Bladder microvascular endothelial cell (primary cell): ENCODE data around the gene RNF168. TPM values are rescaled to one million over a fixed set of nuclear protein-coding genes. Genes with fewer than 3 reads are reported as not detected.

Experiments
- total RNA-seq: library from RNA; depleted of rRNA; stranded (reverse); fragments of >200 nt; gene quantifications from 2 replicates; pipeline ENCODE4 v1.2.3, GENCODE V29; 2014

The RNF168 gene
- total RNA-seq, result 15.4 and 20.0 TPM in 2 replicates

GRCh38 chr3:196503196-196504076, at the start of gene RNF168:
RNF168 (minus strand) TSS chr3:196503768; CDS start chr3:196503173, 595 bp downstream.

DNA sequence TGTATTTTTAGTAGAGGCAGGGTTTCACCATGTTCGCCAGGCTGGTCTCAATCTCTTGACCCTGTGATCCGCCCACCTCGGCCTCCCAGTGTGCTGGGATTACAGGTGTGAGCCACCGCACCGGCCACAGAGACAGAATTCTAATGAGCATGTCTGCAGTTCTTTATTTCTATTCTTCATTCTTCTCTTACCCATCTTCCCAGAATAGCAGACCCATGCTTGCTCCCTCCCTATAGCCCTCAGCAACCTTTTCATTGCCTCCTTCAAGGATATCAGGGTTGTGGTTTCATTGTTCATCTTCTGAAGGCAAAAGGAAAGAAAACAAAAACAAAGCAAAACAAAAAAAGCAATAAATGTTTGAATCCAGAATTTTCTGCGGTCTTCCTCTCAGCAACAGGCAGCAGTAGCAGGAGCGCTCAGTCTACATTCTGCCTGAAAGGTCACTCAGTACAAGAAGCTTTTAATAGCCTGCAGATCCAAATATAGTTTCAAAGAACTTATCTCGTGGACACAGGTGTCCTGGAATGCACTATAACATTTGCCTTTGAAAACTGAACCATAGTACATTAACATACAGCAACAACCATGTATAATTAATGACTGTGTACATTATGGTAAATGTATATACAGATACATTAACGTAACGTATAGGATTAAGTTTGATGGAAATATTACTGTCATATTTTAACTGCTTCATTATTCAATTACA, 11.5 kb upstream of the RNF168 start, which contains the start of gene SMCO1:
SMCO1 (minus strand) TSS at position 434 of the 709 bp plus-strand sequence; CDS start at position 297, 137 bp downstream.

GRCh38 chr3:196432137-196432879, 71.3 kb downstream of the RNF168 start, which contains the start of gene UBXN7:
UBXN7 (minus strand) TSS chr3:196432427; CDS start chr3:196432399, 28 bp downstream.

Other genes starting within 250 kb of the RNF168 start
- 50.2 and 90.4 TPM in 2 replicates for gene PCYT1A, start 216.0 kb downstream of the RNF168 start, total RNA-seq
- gene DYNLT2B, start 185.5 kb downstream of the RNF168 start, total RNA-seq, result 5.0 and 5.5 TPM in 2 replicates
- gene TM4SF19, start 165.4 kb downstream of the RNF168 start, total RNA-seq, result not detected in 2 replicates
- 11.3 and 22.7 TPM in 2 replicates for gene UBXN7, start 71.3 kb downstream of the RNF168 start, total RNA-seq
- gene SMCO1, start 11.6 kb upstream of the RNF168 start, total RNA-seq, result not detected in 2 replicates
- gene WDR53, start 64.8 kb upstream of the RNF168 start, total RNA-seq, result 5.7 and 10.7 TPM in 2 replicates
- 8.7 and 18.3 TPM in 2 replicates for gene FBXO45, start 64.9 kb upstream of the RNF168 start, total RNA-seq
- 4.4 and 5.7 TPM in 2 replicates for gene NRROS, start 135.9 kb upstream of the RNF168 start, total RNA-seq
- 2.1 and 5.2 TPM in 2 replicates for gene CEP19, start 208.5 kb upstream of the RNF168 start, total RNA-seq
- 9.6 and 24.4 TPM in 2 replicates for gene PIGX, start 208.6 kb upstream of the RNF168 start, total RNA-seq
- gene PAK2, start 236.1 kb upstream of the RNF168 start, total RNA-seq, result 48.6 and 198 TPM in 2 replicates